Heart right ventricle (tissue), 16 donors: ENCODE results near the gene NDUFC1. TPM values are rescaled to one million over a fixed set of nuclear protein-coding genes. Genes with fewer than 3 reads are reported as not detected.

Source experiments
- ATAC-seq, 8 donors: fragments of 200-7000 bp; cut with Tn5 transposase; one replicate each; pipeline ENCODE4 v1.9.1; 2020; ENCODE audit warnings: mild to moderate bottlenecking in 8 of 8, moderate library complexity in 8 of 8, moderate number of reproducible peaks in 1 of 8
- DNase-seq, 2 donors: peaks; one replicate each; pipeline ENCODE4 v3.0.0-alpha.2; 2020
- H3K27ac ChIP-seq, 10 donors: fragments of 200-600 bp; sonication (generic) in 2 of 10; one replicate each; pipeline versions ENCODE4 v1.5.0 to v1.8.0; 2020 to 2022; ENCODE audit warnings: mild to moderate bottlenecking in 3 of 10
- H3K27me3 ChIP-seq, 7 donors: fragments of 200-600 bp; one replicate each; pipeline ENCODE4 v1.8.0; 2021 to 2022; ENCODE audit warnings: mild to moderate bottlenecking in 2 of 7
- H3K36me3 ChIP-seq, 9 donors: fragments of 200-600 bp; sonication (generic) in 1 of 9; one replicate each; pipeline versions ENCODE4 v1.5.0 to v1.8.0; 2020 to 2022; ENCODE audit warnings: mild to moderate bottlenecking in 2 of 9
- H3K4me1 ChIP-seq, 9 donors: fragments of 200-600 bp; sonication (generic) in 1 of 9; one replicate each; pipeline versions ENCODE4 v1.5.0 to v1.8.0; 2020 to 2022; ENCODE audit warnings: mild to moderate bottlenecking in 4 of 9
- H3K4me3 ChIP-seq, 10 donors: fragments of 200-600 bp; sonication (generic) in 2 of 10; one replicate each; pipeline versions ENCODE4 v1.5.0 to v1.8.0; 2020 to 2022; ENCODE audit warnings: mild to moderate bottlenecking in 7 of 10, moderate library complexity in 2 of 10
- H3K9me3 ChIP-seq, 11 donors: fragments of 200-600 bp in 10 of 11; sonication (generic) in 2 of 11; one replicate each; pipeline versions ENCODE4 v1.5.0 to v1.8.0; 2013 to 2022; ENCODE audit warnings: mild to moderate bottlenecking in 2 of 11, control low read depth in 1 of 11, moderate library complexity in 1 of 11
- CTCF ChIP-seq, 9 donors: fragments of 200-600 bp; sonication (generic) in 2 of 9; IDR thresholded peaks; one replicate each; pipeline versions ENCODE4 v1.5.0 to v1.8.0; 2021 to 2022; ENCODE audit warnings: antibody characterized with exemption in 9 of 9, mild to moderate bottlenecking in 5 of 9, moderate library complexity in 1 of 9
- WGBS, 2 donors: extraction: QIAGEN DNeasy Blood & Tissue Kit; methylation state at CpG; one replicate each; pipeline ENCODE4 v1.1.7; 2013; ENCODE audit warnings: inconsistent platforms in 1 of 2; 5-methylcytosine and 5-hydroxymethylcytosine counted together
- intact Hi-C, 10 donors: fragments of 100-400 bp; cut with DNase I; formaldehyde crosslinking; loops; one replicate each; pipeline versions ENCODE4 v1.11.1 to v1.14.2; 2022
- polyA plus RNA-seq, 2 donors: library from polyadenylated mRNA; stranded (reverse); fragments of 200-250 nt; gene quantifications; one replicate each; pipeline ENCODE4 v1.2.3, GENCODE V29; 2013
- total RNA-seq, 10 donors: library from RNA; stranded (reverse); fragmentation: NEBNext Ultra II Directional in 3 of 10; extraction: Animal tissue kit (Norgen Biotek cat#: 25700) in 3 of 10; gene quantifications; one replicate each; pipeline versions ENCODE4 v1.2.1 to v1.2.4, GENCODE V29; 2021 to 2023
- donor health status: Arrhythmogenic right ventricular cardiomyopathy.
- donor health status: ischemic (EF 13 %, LVEDD 7.1; RV severe dilation, severe dysfunction).
- donor health status: healthy with polysubstance abuse.
- donor health status: DM: no; HTN: yes; CAD: no.
- donor health status: DM: no; HTN: no; CAD: no.
- donor health status: ischemic (EF 25% LVEDD 6.9; RV normal size, moderate dysfunction).
- donor health status: ischemic (EF 25% LVEDD 5.7; RV mildly dilated, moderate dysfunction).
- donor health status: healthy.
- donor health status: DM: yes; HTN: yes; CAD: no.
- donor health status: Ischemic cardiomyopathy.
- donor health status: ischemic (EF 35%, LVEDD 5.7; RV mildly dilated, moderate dysfunction).
- donor health status: nonischemic (EF 11% LVEDD 7.7; RV severe dilation, severe dysfunction).
- donor health status: DM: yes; HTN: yes; CAD: no.
- donor health status: PGD.
- donor health status: ischemic (EF 29% LVEDD 5.4; RV normal size, mild dysfunction).
- donor health status: nonischemic (EF 23%, LVEDD 6.1; RV moderate dilation, normal function).

Gene NDUFC1
- total and polyA plus RNA-seq, 12 donors: 184 to 266 (median 210) TPM

GRCh38 chr4:139319571-139319970 lies 17.3 kb upstream of the NDUFC1 start:
- DNase-seq: no peak
- no peak for TF ChIP-seq CTCF (IDR thresholded peaks at IDR 0.05)
- Histone ChIP-seq H3K4me3 (no peak overlapping the region), H3K27me3 (no peaks in the 10 kb centered on the region), H3K4me1 (peaks cover 0 to 43% (median 18%) of the 10 kb centered on the region in 9 donors), H3K27ac (no peak overlapping the region), H3K36me3 (no peaks in the 10 kb centered on the region), H3K9me3 (no peaks in the 10 kb centered on the region)
- intact Hi-C loops: no loop called here
- WGBS, 2 donors: 95 to 96% methylated on average over 1 of the region's 1 CpG
- ATAC-seq: no peak

GRCh38 chr4:139317635-139318034 lies 15.4 kb upstream of the NDUFC1 start:
- Histone ChIP-seq H3K4me1 (peaks cover 0 to 49% (median 13%) of the 10 kb centered on the region in 9 donors), H3K27me3 (no peaks in the 10 kb centered on the region), H3K36me3 (no peaks in the 10 kb centered on the region), H3K27ac (no peak overlapping the region), H3K4me3 (no peak overlapping the region), H3K9me3 (no peaks in the 10 kb centered on the region)
- no peak for TF ChIP-seq CTCF (IDR thresholded peaks at IDR 0.05)
- no peak for DNase-seq
- ATAC-seq: no peak
- intact Hi-C loops: no loop called here

- Histone ChIP-seq H3K27me3 (no peaks in the 10 kb centered on the region), H3K4me3 (no peak overlapping the region), H3K27ac (no peak overlapping the region), H3K4me1 (peaks cover 0 to 58% (median 18%) of the 10 kb centered on the region in 9 donors), H3K9me3 (no peaks in the 10 kb centered on the region), H3K36me3 (no peaks in the 10 kb centered on the region)
- ATAC-seq: peak in 1 of 8 donors; percentile 30
- WGBS, 2 donors: 85 to 94% methylated on average over 2 of the region's 2 CpGs
- DNase-seq: no peak
- TF ChIP-seq CTCF (IDR thresholded peaks at IDR 0.05): no peak
- intact Hi-C loops: no loop called here
Observed at GRCh38 chr4:139316733-139317132, 14.5 kb upstream of the NDUFC1 start.

GRCh38 chr4:139315221-139315675 lies 13.0 kb upstream of the NDUFC1 start:
- WGBS, 2 donors: 76 to 82% methylated on average over 13 of the region's 13 CpGs
- TF ChIP-seq CTCF (IDR thresholded peaks at IDR 0.05): no peak
- intact Hi-C loops: no loop called here
- peaks cover 0 to 70% (median 28%) of the 10 kb centered on the region in 9 donors for H3K4me1 ChIP-seq
- ATAC-seq (peak in 6 of 8 donors; percentile 27 to 64 (median 50)), DNase-seq (no peak)
- no peaks in the 10 kb centered on the region for H3K36me3 ChIP-seq
- H3K4me3 ChIP-seq: no peak overlapping the region
- H3K9me3 ChIP-seq: no peaks in the 10 kb centered on the region
- no peaks in the 10 kb centered on the region for H3K27me3 ChIP-seq
- H3K27ac ChIP-seq: peak overlapping the region in 2 of 10 donors; percentile 17 to 34
